Measurements from ENCODE around the gene ROBO2. TPM values are rescaled to one million over a fixed set of nuclear protein-coding genes. Genes with fewer than 3 reads are reported as not detected.
A peak's percentile ranks its signal among the peaks of the same experiment; 100 is the strongest.

The ROBO2 gene
- polyA plus RNA-seq, 10 donors, result 3.3 to 21.8 (median 5.6) TPM

DNA sequence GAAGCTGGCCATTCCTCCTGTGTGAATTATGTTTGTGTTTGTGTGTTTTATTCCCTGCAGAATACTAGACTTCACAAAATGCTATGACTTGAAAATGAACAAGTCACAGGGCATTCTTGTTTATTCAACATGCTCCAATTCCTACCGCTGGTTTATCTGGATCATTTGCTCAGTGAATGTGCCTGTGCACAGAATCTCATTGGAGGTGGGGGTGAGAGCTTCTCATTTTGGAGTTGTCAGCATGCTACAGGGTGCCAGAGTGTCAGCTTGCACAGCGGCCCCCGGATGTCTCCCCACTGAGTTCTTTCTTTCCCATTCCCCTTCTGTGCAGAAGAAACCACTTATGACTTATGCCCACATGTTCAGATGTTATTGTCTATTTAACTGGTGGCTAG, 428.7 kb downstream of the ROBO2 start:
- no peak for DNase-seq

GRCh38 chr3:77475507-77475906, 435.6 kb downstream of the ROBO2 start:
- DNase-seq, result no peak

GRCh38 chr3:77479021-77479420, 439.1 kb downstream of the ROBO2 start:
- DNase-seq, result no peak

DNA sequence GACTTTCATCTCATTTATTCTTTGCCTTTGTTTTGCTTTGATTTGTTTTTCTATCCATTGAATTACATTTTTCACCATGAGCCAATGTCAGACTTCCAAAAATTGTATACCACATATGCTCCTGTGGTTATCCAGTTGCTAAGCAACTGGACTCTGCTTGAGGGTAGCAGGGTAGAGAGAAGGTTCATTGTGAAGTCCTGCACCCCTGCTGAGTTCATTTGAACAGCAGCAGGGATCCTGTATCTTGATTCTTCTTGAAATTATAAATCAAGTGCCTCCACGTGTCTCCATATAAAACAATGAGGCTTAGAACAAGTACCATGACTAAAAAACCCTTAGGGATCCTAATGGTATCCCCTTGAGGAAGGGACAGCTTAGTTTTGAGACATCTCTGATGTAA, 449.3 kb downstream of the ROBO2 start:
- no peak for DNase-seq

GRCh38 chr3:77491961-77492360, 452.1 kb downstream of the ROBO2 start:
- no peak for DNase-seq

DNA sequence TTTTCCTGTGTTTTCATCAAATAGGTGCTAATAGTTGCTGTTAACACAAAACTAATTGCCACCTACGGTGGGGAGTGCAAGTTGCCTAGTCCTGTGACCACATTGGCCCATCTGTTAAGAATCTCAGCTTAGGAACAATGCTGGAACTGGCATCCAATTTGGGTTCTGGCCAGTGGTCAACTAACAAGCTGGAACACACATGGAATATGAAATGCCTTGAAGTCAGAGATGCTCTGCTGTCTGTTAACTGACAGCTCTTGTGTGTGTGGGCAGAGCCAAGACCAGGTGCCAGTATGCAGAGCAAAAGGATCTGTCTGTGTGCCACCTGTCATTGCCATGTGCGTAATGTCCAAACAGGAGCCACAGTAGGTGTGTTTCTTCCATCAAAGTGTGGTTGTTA, 460.8 kb downstream of the ROBO2 start:
- no peak for DNase-seq

GRCh38 chr3:77506384-77506783, 466.5 kb downstream of the ROBO2 start:
- no peak for DNase-seq

GRCh38 chr3:77513542-77513941, 473.6 kb downstream of the ROBO2 start:
- peak in 2 of 3 donors; percentile 31 to 73 for DNase-seq

GRCh38 chr3:77514766-77515165, 474.9 kb downstream of the ROBO2 start:
- no peak for DNase-seq

DNA sequence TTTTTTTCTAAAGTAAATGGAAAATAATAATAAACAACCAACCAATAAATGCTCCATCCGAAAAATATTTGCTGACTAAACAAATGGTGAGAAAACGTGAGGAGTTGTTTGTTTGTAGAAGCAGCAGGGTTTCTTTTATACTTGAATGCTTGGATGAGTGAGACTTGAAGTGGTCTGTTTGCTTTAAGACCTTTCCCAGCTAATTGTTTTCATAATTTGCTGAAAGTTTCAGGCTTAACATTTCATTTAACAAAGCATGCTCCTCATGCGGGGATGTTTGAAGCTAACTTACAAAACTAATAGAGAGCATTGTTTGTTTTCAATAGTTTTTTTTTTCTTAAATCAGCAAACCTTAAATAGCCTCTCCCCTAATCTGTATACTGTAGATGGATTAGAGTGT, 484.6 kb downstream of the ROBO2 start:
- DNase-seq, result no peak

GRCh38 chr3:77524946-77525682, 485.2 kb downstream of the ROBO2 start:
- no peak for DNase-seq

GRCh38 chr3:77526573-77527113, 486.7 kb downstream of the ROBO2 start:
- no peak for DNase-seq

- DNase-seq, result no peak
Measured at GRCh38 chr3:77529522-77529921, 489.6 kb downstream of the ROBO2 start.

GRCh38 chr3:77530870-77531269, 491.0 kb downstream of the ROBO2 start:
- DNase-seq, result peak in 1 of 3 donors; percentile 12

- no peak for DNase-seq
Measured at GRCh38 chr3:77535116-77535515, 495.2 kb downstream of the ROBO2 start.

- DNase-seq, result no peak
Measured at GRCh38 chr3:77536038-77536775, 496.3 kb downstream of the ROBO2 start.

DNA sequence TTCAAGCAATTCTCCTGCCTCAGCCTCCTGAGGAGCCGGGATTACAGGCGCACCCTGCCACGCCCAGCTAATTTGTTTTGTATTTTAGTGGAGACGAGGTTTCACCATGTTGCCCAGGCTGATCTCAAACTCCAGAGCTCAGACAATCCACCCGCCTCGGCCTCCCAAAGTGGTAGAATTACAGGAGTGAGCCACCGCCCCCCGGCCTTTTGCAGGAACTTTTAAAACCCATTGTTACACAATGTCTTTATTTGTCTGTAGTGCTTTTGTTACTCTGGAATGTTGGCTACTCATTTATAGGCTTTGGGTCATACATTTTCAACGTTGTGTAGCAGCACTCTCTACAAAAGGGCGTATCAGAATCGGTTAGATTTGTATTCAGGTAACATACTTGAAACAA, 499.1 kb downstream of the ROBO2 start:
- DNase-seq, result no peak

- DNase-seq, result no peak
Measured at GRCh38 chr3:77539677-77540076, 499.8 kb downstream of the ROBO2 start.

- DNase-seq, result no peak
Measured at GRCh38 chr3:77541203-77541922, 501.5 kb downstream of the ROBO2 start.

- no peak for DNase-seq
Measured at GRCh38 chr3:77546246-77546645, 506.3 kb downstream of the ROBO2 start.

DNA sequence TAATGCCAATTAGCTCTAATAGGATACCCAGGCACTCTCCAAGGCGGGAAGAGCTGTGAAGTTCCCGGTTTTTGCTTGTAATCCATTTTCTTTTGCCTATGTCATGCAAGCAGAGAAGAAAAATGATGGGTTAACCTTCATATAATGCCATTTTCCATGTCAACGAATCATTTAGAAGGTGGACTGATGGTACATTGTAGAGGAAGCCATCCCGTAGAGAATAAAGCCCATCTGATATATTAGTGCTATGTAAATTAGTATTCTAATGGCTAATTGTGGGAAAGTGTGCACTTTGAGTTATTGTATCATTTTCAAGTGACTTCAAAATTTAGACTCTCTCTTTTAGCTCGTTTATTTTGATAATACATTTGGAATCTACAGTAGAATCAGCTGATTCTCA, 509.1 kb downstream of the ROBO2 start:
- DNase-seq, result no peak

DNA sequence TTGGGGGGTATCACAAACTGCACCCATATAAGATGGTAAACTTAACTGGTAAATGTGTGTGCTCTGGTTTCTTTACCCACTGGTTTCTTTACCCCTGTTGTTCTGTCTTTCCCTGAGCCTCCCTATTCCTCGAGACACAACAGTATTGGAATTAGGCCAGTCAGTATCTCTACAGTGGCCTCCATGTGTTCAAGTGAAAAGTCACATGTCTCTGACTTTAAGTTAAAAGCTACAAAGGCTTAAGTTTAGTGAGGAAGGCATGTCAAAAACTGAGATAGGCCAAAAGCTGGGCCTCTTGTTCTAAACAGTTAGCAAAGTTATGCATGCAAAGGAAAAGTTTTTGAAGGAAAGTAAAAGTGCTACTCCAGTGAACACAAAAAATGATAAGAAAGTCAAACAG, 513.3 kb downstream of the ROBO2 start:
- DNase-seq, result no peak

GRCh38 chr3:77562089-77562488, 522.2 kb downstream of the ROBO2 start:
- DNase-seq, result no peak
